Measurements from ENCODE around the gene DUSP14. TPM values are rescaled to one million over a fixed set of nuclear protein-coding genes. Genes with fewer than 3 reads are reported as not detected.

Gene DUSP14
- total RNA-seq, 2 donors from 2014 or later: 35.3 to 39.6 TPM

DNA sequence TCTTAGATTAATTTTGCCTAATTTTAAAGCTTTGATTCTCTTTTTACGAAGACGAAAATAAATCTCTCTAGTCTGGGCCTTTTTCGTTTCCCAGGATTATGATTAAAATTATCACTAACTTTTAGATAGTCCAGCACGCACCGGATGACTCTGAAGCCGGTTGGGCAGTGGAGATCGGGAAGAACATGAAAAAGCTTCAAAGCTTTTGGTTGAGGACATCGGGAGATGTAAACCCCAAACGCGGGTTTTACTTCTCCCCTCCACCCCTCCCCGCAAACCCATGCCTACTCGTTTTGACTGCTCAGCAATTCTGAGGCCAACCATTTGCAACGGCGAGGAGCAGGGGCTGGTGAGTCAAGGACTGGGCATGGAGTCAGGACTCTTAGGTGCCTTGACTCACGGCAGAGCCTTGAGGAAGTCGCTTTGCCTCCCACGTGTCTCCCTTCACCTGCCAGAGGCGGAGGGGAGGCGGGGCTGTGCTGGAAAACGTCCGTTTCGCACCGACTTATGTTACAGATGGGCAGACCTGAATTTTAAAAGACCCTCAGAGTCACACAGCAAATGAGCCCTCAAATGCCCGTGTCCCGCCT lies 989 bp upstream of the DUSP14 start:
- Histone ChIP-seq H3K27ac (peak overlapping the region; percentile 93 to 98), H3K4me3 (peak overlapping the region; percentile 89 to 92), H3K9me3 (no peaks in the 10 kb centered on the region), H3K4me1 (peaks cover 0 to 42% of the 10 kb centered on the region in 2 donors), H3K27me3 (no peaks in the 10 kb centered on the region), H3K36me3 (no peaks in the 10 kb centered on the region)
- peak; percentile 87 for DNase-seq (ENCODE audit: low spot score)
- no peak for TF ChIP-seq CTCF (IDR thresholded peaks at IDR 0.05)

DNA sequence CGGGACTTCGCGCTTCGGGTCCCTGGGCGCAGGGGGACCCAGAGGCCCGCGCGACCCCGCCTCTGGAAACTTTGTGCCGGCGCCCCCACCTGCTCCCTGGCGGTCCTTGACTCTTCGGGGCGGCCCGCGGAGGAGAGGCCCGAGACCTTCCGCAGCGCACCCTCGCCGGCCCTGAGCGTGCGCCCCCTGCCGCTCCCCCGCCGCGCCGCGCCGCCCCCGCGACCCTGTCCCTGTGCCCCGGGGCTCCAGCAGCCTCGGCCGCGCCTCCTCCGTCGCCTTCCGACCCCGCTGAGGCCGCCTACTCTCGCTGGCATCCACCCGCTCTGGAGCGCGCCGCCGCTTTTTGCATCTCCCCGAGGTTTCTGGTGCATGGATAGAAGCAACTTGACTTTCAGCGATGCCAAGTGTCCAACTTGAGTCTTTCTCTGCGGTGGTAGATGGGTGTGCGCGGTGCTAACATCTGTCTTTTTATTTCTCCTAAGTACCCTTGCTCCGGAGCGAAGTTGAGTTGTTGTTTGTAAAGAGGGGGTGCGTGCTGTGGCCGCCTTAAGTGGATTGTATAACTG lies 414 bp downstream of the DUSP14 start:
- peak; percentile 13 to 48 for TF ChIP-seq CTCF (IDR thresholded peaks at IDR 0.05)
- H3K9me3 ChIP-seq: no peaks in the 10 kb centered on the region
- H3K4me1 ChIP-seq: peaks cover 0 to 42% of the 10 kb centered on the region in 2 donors

GRCh38 chr17:37490638-37491614 lies 1.2 kb downstream of the DUSP14 start:
- no peaks in the 10 kb centered on the region for H3K36me3 ChIP-seq
- H3K27ac ChIP-seq: peak overlapping the region; percentile 87 to 98
- peaks cover 0 to 42% of the 10 kb centered on the region in 2 donors for H3K4me1 ChIP-seq
- DNase-seq (ENCODE audit: low spot score): peak; percentile 77
- TF ChIP-seq CTCF (IDR thresholded peaks at IDR 0.05): no peak
- no peaks in the 10 kb centered on the region for H3K27me3 ChIP-seq
- H3K4me3 ChIP-seq: peak overlapping the region; percentile 89 to 92
- no peaks in the 10 kb centered on the region for H3K9me3 ChIP-seq

More for the DNA sequence above, 414 bp downstream of the DUSP14 start:
- DNase-seq (ENCODE audit: low spot score): no peak
- Histone ChIP-seq H3K36me3 (no peaks in the 10 kb centered on the region), H3K27me3 (no peaks in the 10 kb centered on the region), H3K4me3 (peak overlapping the region; percentile 89 to 92), H3K27ac (peak overlapping the region; percentile 87 to 98)

GRCh38 chr17:37492167-37492566 lies 2.5 kb downstream of the DUSP14 start:
- Histone ChIP-seq H3K27me3 (no peaks in the 10 kb centered on the region), H3K4me3 (peak overlapping the region in 1 of 2 donors; percentile 25), H3K36me3 (no peaks in the 10 kb centered on the region), H3K4me1 (peaks cover 0 to 42% of the 10 kb centered on the region in 2 donors), H3K9me3 (no peaks in the 10 kb centered on the region), H3K27ac (peak overlapping the region; percentile 87 to 98)
- no peak for DNase-seq (ENCODE audit: low spot score)
- no peak for TF ChIP-seq CTCF (IDR thresholded peaks at IDR 0.05)

DNA sequence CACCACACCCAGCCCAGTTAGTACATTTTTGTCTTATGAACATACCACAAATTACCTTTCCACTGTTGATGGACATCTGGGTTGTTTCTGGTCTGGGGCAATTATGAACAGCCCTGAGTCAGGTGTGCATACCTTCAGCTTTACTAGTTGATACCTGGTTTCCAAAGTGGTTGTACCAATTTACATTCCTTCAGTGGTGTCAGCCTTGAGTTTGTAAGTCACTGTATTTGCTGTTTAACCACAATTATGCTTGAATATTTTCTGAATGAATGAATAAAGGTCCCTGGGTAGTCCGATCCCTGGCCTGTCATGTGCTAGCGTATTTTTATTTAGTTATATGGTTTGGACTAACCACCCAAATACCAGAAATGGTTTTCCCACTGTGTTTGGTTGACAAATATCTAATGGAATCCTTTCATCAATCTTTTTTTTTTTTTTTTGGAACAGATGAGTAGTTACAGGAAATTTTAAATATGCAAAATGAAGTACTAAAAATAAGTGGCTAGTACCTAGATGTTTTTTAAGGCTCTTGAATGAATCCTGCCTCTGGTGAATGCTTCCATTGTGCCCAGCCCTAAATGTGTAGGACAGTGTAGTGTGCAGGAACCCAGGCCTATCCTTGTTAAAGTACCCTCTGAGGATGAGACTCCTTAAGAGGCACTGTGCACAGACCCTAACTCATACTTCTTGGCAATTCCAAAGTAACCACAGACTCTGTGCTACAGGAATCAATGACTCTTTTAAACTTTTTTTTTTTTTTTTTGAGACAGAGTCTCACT lies 3.7 kb downstream of the DUSP14 start:
- peaks cover 0 to 33% of the 10 kb centered on the region in 2 donors for H3K4me1 ChIP-seq
- no peak for TF ChIP-seq CTCF (IDR thresholded peaks at IDR 0.05)
- no peaks in the 10 kb centered on the region for H3K9me3 ChIP-seq
- H3K4me3 ChIP-seq: no peak overlapping the region
- no peak for DNase-seq (ENCODE audit: low spot score)
- H3K27ac ChIP-seq: no peak overlapping the region
- H3K36me3 ChIP-seq: no peaks in the 10 kb centered on the region
- no peaks in the 10 kb centered on the region for H3K27me3 ChIP-seq

Data from right atrium auricular region (tissue), 2 donors.